Embryonic facial prominence (tissue), 1 donor: ENCODE data around the gene FSD1L.
"Not testable (repeated sequence)": the region's sequence is repeated elsewhere in the genome, so short reads cannot be mapped to it uniquely, and the experiment has no call there.

Experiments
- DNase-seq: peaks from one replicate; pipeline ENCODE4 v3.0.0-alpha.2; 2016; ENCODE audit errors: extremely low spot score

Gene FSD1L

DNA sequence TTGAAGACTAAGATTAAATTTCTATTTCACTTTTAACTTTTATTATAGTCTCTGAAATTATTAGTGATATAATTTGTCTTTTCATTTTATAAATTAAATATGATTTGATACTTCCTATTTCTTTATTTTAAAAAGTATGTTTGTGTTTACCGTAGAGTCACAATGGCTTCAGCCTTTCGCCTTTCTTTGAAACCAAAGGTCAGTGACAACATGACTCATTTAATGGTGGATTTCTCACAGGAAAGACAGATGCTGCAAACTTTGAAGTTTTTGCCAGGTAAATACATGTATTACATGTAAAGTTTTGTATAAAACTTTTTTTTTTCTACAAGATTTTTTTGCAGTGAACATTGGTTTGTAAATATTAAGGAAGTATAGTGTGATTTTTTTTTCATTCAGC is 36.4 kb downstream of the FSD1L start:
- DNase-seq, result no peak

DNA sequence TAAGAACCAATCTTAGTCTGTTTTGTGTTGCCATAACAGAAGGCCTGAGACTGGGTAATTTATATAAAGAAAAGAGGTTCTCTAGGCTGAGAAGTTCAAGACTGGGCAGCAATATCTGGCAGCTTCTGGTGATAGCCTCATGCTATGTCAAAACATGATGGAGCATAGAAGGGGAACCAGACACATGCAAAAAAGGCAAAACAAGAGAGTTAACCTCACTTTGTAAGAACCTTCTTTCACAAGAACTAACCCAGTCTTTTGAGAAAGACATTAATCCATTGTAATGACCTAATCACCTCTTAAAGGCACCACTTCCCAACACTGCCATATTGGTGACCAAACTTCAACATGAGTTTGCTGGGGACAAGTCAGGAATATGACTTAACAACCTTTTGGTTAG is 37.3 kb downstream of the FSD1L start:
- DNase-seq, result no peak

DNA sequence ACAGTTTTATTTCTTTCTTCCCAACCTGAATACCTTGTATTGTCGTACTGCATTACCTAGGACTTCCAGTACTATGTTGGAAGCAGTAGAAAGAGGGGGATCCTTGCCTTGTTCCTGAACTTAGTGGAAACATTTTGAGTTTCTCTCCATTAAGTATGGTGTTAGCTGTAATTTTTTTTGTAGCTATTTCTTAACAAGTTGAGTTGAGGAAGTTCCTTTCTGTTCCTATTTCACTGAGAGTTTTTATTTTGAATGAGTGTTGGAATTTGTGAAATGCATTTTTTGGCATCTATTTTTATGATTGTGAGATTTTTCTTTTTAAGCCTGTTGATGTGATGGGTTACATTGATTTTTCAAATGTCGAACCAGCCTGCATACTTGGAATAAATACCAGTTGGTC is 49.0 kb downstream of the FSD1L start:
- no peak for DNase-seq

DNA sequence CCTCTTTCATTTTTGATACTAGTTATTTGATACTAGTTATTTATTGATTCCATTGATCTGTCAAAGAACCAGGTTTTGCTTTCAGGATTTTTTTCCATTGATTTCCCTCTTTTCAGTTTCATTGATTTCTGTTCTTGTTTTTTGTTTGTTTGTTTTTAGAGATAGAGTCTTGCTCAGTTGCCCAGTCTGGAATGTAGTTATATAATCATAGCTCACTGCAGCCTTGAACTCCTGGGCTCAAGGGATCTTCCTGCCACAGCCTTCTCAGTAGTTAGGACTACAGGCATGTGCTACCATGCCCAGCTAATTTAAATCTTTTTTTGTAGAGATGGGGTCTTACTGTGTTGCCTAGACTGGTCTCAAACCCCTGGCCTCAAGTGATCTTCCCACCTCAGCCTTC is 49.9 kb downstream of the FSD1L start:
- no peak for DNase-seq

DNA sequence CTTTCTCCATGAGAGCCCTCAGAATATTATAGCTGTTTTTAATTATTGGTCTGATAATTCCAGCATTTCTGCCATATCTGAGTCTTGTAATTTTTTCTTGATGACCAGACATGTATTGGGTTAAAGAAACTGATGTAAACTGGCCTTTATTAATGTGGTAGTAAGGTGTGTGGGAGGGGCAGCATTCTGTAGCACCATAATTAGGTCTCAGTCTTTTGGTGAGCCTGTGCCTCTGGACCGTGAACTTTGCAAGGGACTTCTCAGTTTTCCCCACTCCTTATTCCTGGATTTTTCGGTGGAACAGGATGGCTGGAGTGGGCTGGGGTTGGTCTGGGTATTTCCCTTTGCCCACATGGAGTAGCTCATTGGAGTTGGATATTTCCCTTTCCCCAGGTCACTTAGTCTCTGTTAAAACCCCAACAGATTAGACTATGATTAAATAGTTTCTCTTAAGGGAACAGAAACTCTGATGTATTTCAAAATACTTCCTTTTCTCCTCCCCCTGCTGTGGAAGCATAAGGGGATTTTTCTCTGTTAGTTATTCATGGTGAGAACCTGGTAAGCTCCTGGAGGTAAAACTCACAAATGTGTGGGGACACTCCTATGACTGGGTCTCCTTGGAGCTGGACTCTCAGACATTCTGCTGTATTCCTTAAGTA is 52.4 kb downstream of the FSD1L start:
- DNase-seq, result no peak

DNA sequence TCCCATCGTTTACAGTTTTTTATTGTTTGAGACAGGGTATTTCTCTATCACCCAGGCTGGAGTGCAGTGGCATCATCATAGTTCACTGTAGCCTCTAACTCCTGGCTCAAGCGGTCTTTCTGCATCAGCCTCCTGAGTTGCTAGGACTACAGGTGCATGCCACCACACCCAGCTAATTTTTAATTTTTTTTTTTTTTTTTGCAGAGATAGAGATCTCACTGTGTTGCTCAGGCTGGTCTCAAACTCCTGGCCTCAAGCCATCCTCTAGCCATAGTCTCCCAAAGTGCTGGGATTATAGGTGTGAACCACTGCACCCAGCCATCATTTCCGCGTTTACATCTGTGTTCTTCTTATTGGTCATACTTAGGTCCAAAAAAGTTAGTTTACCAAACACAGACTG is 53.6 kb downstream of the FSD1L start:
- DNase-seq, result no peak

DNA sequence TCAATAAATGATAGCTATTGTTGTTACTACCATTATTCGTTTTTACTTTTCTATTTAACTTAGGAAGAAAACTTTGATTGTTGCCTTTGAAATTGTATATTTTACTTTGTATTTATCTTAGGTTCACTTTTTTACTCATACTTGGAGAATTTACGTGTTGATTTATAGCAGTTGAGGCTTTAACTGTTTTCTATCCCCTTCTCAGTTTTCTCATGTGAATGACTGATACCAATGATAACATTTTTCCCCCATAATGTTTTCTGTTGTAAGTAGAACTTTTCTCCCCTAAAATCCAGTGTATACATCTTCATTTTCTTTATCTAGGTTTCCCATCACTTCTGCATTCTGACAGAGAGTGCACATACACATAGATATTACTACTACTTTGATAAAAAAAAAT is 54.4 kb downstream of the FSD1L start:
- DNase-seq, result no peak

DNA sequence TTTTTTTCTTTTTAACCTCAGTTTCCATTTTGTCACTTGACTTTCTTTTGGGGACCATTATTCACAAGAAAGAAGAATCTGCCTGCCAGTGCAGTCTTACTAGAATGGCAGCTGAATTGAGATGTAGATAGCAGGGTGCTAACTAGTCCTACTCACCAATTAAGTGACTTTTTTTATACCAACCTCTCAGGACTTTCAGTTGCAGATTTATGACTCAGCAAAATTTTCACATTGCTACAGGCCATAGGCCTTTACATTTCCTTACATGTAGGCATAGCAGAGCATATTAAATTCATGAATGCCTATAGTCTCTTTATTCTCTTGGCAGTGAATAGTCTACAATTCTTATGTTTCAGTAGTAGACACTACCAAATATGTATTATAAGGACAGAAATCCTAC is 56.0 kb downstream of the FSD1L start:
- no peak for DNase-seq

DNA sequence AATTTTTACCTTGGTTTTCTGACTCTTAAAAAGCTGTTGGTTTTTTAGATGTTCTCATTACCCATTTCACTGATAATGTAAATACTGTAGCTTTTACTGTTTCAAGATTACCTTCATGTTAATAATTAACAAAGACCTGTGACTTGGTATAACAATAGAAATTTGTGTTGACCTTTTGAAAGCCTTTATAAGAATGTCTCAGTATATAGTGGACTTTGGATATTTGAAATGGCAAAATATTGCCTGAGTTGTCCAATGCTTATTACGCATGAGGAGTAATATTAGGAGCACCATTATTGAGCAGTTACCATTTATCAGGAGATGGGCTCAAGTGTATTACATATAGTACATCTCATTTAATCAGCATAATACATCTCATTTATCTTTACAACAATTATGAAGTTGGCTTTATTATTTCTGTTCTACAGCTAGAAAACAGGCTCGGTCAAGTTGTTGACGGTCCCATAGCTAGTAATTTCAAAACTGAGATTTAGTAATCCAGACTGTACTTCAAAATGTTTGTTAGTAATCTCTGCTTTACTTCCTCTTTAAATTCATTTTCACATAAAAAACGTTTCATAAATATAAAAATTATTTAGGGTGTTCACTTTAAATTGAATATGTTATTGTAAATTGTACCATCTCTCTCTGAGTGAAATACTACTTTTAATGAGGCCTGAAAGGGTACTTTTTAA is 59.4 kb downstream of the FSD1L start:
- no peak for DNase-seq

DNA sequence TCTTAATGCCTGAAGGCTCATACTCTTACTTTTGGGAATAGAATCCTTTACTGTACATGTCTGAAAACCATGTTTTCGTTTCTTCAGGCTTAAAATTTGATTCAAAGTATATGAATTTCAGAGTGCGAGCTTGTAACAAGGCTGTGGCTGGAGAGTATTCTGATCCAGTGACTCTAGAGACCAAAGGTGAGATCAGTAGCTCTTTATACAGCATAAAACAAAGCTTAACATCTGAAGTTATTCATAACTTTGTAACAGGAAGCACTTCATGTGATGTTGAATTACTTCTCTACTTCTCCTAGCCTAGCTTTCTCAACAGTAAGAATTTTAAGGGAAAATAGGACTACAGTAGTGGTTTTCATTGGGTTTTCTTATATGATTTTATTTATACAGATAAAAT is 60.7 kb downstream of the FSD1L start:
- no peak for DNase-seq

DNA sequence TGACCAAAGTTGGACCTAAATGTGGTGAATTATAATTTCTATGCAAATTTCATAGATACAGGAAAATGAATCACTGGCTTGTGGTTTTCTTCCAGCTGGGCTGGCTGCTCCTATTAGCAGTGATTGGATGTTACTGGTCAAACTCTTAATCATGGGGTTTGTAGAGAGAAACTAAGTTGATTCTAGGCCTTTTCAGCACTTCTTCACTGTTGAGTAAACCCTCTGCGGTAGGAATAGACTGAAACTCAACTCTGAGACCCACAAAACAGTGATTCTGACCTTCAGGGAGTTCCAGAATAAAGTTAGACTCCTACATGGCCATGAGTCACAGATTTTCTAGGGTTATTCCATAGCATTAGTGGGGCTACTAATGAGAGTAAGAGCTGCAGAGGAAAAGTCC is 62.2 kb downstream of the FSD1L start:
- DNase-seq, result no peak

DNA sequence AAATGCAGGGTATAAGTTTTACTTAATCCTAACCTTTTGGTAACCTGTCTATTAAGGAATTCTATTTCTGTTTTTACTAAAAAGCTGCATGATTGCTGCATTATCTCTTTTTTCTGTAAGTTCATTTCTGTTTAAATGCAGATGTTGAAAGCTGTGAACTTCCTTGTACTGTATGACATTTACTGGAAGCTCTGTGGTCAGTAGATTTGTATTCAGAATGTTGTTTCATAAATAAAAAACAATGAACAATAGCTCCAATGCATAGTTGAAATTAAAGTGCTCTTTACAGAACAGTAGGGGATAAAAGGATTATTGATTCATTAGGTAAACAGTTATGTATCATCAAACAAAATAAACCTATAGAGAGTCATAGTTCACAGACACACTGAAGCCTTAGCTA is 63.6 kb downstream of the FSD1L start:
- no peak for DNase-seq

DNA sequence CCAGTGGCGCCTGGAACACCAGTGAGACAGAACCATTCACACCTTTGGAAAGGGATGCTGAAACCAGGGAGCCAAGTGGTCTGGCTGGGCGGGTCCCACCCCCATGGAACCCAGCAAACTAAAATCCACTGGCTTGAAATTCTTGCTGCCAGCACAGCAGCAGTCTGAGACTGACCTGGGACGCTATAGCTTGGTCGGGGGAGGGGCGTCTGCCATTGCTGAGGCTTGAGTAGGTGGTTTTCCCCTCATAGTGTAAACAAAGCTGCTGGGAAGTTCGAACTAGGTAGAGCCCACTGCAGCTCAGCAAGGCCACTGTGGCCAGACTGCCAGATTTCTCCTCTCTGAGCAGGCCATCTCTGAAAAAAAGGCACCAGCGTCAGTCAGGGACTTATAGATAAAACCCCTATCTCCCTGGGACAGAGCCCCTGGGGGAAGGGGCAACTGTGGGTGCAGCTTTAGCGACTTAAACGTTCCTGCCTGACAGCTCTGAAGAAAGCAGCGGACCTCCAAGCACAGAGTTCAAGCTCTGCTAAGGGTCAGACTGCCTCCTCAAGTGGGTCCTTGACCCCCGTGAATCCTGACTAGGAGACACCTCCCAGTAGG is 68.1 kb downstream of the FSD1L start:
- no peak for DNase-seq

DNA sequence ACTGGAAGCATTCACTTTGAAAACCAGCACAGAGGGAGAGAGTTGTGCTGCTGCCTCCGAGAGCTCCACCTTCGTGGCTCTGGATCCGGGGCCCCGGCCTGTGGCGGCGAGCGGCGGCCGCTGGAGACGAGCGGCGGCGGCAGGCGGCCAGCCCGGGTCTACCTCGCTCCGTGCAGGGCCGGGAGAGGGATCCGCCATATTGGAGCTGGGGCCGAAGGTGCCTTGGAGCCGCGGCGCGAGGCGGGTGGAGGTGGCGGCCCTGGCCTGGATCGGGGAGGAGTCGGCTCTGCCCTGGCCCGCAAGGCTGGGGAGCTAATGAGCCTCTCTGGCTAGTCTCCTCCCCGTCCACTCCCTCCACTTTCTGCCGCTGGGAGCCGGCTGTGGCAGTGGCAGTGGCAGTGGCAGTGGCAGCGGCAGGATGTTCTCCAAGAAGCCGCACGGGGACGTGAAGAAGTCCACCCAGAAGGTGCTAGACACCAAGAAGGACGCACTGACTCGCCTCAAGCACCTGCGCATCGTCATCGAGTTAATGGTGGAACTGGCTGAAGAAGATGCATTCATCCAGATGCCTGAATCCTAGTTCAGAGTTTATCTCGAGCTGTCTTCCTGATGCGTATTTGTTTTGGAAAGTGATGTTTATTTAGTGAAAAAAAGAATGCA is 72.0 kb downstream of the FSD1L start:
- DNase-seq, result not testable (repeated sequence)

DNA sequence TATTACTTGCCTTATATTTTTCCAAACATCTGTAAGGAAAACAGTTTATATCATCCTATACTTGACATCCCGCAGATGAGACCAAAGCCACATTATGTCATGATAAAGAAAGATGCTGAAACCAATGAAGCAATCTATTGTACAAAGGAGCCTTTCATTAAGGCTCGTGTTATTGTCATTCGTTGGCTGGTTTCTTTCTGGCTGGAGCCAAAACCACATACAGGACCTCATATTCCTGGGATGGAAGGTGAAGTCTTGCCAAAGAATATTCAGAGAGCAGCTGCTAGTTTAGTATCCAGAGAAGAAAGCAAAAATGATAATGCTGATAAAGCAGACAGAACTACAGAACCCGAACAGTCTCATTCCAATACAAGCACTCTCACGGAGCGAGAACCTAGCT is 73.2 kb downstream of the FSD1L start:
- DNase-seq, result not testable (repeated sequence)

DNA sequence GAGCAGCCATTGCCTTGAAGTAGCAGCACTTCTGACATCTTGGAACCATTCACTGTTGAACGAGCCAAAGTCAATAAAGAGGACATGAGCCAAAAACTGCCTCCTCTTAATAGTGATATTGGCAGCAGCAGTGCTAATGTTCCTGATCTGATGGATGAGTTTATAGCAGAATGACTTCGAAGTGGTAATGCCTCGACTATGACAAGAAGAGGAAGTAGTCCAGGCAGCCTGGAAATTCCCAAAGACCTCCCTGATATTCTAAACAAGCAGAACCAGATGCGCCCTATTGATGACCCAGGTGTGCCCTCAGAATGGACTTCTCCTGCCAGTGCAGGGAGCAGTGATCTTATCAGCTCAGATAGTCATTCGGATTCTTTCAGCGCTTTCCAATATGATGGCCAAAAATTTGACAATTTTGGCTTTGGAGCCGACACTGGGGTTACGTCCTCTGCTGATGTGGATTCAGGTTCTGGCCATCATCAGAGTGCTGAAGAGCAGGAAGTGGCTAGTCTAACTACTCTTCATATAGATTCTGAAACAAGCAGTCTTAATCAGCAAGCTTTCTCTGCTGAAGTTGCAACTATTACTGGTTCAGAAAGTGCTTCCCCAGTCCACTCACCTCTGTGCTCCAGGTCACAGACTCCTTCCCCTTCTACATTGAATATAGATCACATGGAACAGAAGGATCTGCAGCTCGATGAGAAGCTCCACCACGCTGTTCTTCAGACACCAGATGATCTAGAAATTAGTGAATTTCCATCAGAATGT is 75.0 kb downstream of the FSD1L start:
- not testable (repeated sequence) for DNase-seq

DNA sequence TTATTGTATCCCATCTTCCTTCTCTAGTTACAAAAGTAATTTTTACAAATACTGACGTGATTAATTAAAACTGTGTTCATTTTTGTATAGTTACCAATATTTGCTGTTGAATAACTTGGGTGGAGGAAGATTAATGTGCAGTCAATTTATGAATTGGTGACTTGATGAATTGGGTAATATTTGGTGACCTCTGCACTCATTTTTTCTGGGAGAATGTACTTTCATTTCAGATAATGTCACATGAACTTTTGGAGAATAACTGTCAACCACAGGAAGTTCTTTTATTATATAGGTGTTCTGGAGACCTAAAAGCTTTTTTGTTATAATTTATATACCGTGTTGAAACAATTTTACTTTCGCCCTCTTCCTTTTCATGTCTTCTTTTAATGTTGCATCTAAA is 83.7 kb downstream of the FSD1L start:
- no peak for DNase-seq

DNA sequence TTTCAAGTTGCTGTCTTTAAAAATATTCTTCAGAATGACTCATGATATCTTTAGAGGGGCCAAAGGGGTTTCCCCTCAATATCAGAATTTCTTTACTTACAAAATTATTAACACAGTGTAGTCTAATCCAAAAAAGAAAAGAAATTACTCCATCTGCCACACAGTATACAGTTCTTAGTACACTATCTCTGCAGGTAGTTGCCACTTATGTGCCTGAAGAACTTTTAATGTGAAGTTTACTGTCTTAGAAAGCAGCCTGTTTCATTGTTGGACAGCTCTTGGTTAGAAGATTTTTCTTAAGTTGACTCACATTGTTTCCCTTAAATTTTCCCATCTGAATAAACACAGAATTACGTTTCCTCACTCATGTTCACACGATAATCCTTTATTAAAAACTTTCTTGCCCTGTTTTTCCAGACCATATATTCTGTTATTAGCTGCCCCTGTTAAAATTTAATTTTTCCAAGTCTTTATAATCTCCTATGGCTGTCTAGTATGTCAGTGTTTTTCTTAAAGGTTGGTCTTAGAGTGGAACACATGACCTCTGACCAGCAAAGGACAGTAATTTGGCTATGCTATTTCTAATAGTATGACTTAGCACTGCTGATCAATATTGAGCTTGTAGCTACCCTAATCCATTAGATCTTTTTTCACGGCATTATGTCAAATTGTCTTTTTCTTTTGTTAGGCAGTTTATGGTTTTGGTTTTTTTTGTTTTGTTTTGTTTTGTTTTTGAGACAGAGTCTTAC is 88.3 kb downstream of the FSD1L start:
- no peak for DNase-seq

DNA sequence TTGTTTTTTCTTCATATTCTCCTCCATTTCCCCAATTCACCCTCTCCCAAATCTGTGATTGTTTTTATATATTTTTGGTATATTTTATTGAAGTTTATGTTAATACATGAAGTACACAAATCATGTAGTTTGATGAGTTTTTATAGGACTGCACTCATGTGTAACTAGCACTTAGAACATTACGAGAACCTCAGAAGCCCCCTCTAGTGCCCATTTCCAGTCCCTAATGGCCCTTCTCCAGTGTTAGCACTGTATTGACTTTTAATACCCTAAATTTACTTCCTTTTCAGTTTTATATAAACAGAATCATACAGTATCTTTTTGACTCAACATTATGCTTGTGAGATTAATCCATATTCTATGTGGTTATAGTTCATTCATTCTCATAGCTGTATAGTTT is 91.6 kb downstream of the FSD1L start:
- no peak for DNase-seq

DNA sequence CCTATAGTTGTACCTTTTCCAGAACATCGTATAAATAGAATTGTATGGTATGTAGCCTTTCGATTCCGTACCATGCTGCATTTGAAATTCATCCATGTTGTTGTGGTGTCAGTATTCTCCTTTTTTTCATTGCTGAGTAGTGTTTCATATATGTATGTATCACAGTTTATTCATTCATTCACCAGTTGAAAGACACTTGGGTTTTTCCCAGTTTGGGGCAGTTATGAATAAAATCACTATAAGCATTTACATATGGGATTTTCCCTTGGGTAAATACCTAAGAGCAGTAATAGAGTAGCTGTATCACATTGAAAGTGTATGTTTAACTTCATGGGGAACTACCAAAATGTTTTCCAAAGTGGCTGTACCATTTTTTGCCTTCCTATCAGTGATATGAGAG is 94.0 kb downstream of the FSD1L start:
- no peak for DNase-seq

DNA sequence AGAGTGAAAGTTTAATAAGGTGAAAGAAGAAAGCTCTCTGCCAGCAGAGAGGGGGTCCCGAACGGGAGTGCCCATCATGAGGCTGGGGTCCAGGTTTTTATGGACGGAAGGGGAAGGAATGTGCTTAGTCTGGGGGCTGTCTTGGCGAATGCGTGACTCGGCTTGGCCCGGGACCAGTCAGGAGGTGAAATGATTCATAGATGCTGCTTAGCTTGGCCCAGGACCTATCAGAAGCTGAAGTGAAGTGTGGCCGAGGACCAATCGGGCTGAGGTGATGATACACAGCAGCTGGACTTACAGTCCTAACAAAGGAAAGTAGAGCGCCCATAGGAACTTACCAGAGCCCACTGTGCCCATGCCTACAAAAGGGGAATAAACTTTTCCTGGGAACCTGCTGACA is 106.2 kb downstream of the FSD1L start:
- no peak for DNase-seq
